ENCODE measurements around the gene SIRT3. TPM values are rescaled to one million over a fixed set of nuclear protein-coding genes. Genes with fewer than 3 reads are reported as not detected.
A peak's percentile ranks its signal among the peaks of the same experiment; 100 is the strongest.
"Not testable (repeated sequence)": the region's sequence is repeated elsewhere in the genome, so short reads cannot be mapped to it uniquely, and the experiment has no call there.

SIRT3 gene
- total RNA-seq, 1 donor from 2014 or later = 22.4 TPM

DNA sequence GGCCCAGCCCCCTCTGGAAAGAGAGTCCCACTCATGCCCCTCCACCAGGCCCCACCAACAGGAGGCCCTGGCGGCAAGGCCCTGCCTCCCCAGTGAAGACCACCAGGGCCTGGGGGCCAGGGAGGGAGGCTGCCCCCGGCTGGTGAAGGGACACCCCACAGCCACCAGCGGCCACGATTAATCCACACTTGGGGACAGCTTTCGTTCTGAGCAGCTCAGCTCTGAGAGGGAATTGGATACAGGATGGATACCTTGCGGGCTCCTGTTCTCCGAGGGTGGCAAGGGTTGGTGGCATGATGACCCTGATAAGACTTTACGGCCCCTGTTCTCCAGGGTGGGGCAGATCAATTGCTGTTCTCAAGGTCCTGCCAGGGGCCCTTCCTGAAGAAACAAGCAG, 35.2 kb upstream of the SIRT3 start:
- Histone ChIP-seq H3K4me3 (no peak overlapping the region), H3F3A (ENCODE audit: low read depth) (no peaks in the 10 kb centered on the region), H3K4me2 (no peak overlapping the region), H2AFZ (replicated peaks) (no peak overlapping the region), H3K36me3 (no peaks in the 10 kb centered on the region), H3K27ac (no peak overlapping the region), H3K9ac (no peak overlapping the region), H3K79me2 (ENCODE audit: low read depth) (no peaks in the 10 kb centered on the region), H3K27me3 (peaks cover 3% of the 10 kb centered on the region), H4K20me1 (ENCODE audit: low read depth) (no peaks in the 10 kb centered on the region), H3K9me3 (ENCODE audit: low read depth) (no peaks in the 10 kb centered on the region), H3K4me1 (no peaks in the 10 kb centered on the region)
- peaks cover 3% of the 10 kb centered on the region for H3K4me1 Mint-ChIP-seq
- H3K27ac Mint-ChIP-seq = no peak overlapping the region
- H3K4me3 Mint-ChIP-seq = no peak overlapping the region
- peaks cover 3% of the 10 kb centered on the region for H3K27me3 Mint-ChIP-seq (ENCODE audit: insufficient read depth, low read depth)
- H3K36me3 Mint-ChIP-seq = peaks cover 1% of the 10 kb centered on the region
- no peak for DNase-seq (ENCODE audit: low spot score)
- no peak for TF ChIP-seq EZH2 (IDR thresholded peaks at IDR 0.05)
- no peak for TF ChIP-seq EZH2phosphoT487 (IDR thresholded peaks at IDR 0.05)
- no peak for TF ChIP-seq CTCF (IDR thresholded peaks at IDR 0.05)
- peaks cover 7% of the 10 kb centered on the region for H3K9me3 Mint-ChIP-seq

- H3K27me3 Mint-ChIP-seq (ENCODE audit: insufficient read depth, low read depth) = peaks cover 3% of the 10 kb centered on the region
- DNase-seq (ENCODE audit: low spot score) = no peak
- no peak overlapping the region for H3K4me3 ChIP-seq
Observed at GRCh38 chr11:270451-271318, 34.5 kb upstream of the SIRT3 start.

DNA sequence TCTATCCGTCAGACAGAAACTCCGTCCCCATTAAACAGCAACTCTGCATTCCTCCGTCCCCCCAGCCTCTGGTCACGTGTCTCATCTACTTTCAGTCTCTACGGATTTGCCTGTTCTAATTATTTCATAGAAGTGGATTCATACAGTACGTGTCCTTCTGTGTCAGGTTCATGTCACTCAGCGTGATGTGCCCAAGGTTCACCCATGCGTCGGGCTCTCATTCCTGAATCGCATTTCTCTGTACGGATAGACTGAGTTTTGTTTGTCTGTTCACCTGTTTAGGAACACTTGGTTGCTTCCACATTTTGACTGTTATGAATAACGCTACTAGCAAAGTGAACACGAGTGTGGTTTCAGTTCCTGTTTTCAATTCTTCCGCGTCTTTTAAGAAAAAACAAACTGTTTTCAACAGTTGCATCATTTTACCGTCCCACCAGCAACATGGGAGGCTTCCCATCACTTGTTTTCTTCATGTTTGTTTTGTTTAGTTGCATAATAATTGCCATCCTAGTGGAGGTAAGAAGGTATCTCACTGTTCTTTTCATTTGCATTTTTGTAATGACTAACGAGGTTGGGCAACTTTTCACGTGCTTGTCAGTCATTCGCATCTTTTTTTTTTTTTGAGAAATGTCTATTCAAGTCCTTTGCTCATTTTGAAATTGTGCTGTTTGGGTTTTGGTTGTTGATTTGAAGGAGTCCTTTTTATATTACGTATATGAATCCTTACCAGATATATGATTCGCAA, 33.2 kb upstream of the SIRT3 start:
- Histone ChIP-seq H3K4me1 (no peaks in the 10 kb centered on the region), H3K36me3 (no peaks in the 10 kb centered on the region), H3K9ac (no peak overlapping the region), H3K79me2 (ENCODE audit: low read depth) (no peaks in the 10 kb centered on the region), H3F3A (ENCODE audit: low read depth) (no peaks in the 10 kb centered on the region), H3K4me2 (no peak overlapping the region), H3K27ac (no peak overlapping the region), H3K9me3 (ENCODE audit: low read depth) (no peaks in the 10 kb centered on the region), H2AFZ (replicated peaks) (peak overlapping the region; percentile 36), H3K27me3 (peaks cover 3% of the 10 kb centered on the region), H4K20me1 (ENCODE audit: low read depth) (no peaks in the 10 kb centered on the region), H3K4me3 (no peak overlapping the region)
- Mint-ChIP-seq H3K9me3 (peaks cover 7% of the 10 kb centered on the region), H3K36me3 (peaks cover 1% of the 10 kb centered on the region), H3K27me3 (ENCODE audit: insufficient read depth, low read depth) (peaks cover 3% of the 10 kb centered on the region), H3K4me3 (no peak overlapping the region), H3K4me1 (peaks cover 3% of the 10 kb centered on the region), H3K27ac (no peak overlapping the region)
- no peak for DNase-seq (ENCODE audit: low spot score)
- no peak for TF ChIP-seq EZH2 (IDR thresholded peaks at IDR 0.05)
- TF ChIP-seq EZH2phosphoT487 (IDR thresholded peaks at IDR 0.05) = no peak
- no peak for TF ChIP-seq CTCF (IDR thresholded peaks at IDR 0.05)

More at GRCh38 chr11:270451-271318, 34.5 kb upstream of the SIRT3 start:
- Histone ChIP-seq H3K27me3 (peaks cover 3% of the 10 kb centered on the region), H3K9me3 (ENCODE audit: low read depth) (no peaks in the 10 kb centered on the region), H3K79me2 (ENCODE audit: low read depth) (no peaks in the 10 kb centered on the region), H3K27ac (no peak overlapping the region), H3K4me2 (no peak overlapping the region), H3F3A (ENCODE audit: low read depth) (no peaks in the 10 kb centered on the region), H3K36me3 (no peaks in the 10 kb centered on the region), H2AFZ (replicated peaks) (no peak overlapping the region), H3K4me1 (no peaks in the 10 kb centered on the region), H3K9ac (no peak overlapping the region), H4K20me1 (ENCODE audit: low read depth) (no peaks in the 10 kb centered on the region)
- peaks cover 1% of the 10 kb centered on the region for H3K36me3 Mint-ChIP-seq
- peak overlapping the region; percentile 42 for H3K27ac Mint-ChIP-seq
- peak overlapping the region; percentile 27 for H3K4me3 Mint-ChIP-seq
- peaks cover 3% of the 10 kb centered on the region for H3K4me1 Mint-ChIP-seq
- peaks cover 7% of the 10 kb centered on the region for H3K9me3 Mint-ChIP-seq
- TF ChIP-seq EZH2 (IDR thresholded peaks at IDR 0.05) = no peak
- no peak for TF ChIP-seq EZH2phosphoT487 (IDR thresholded peaks at IDR 0.05)
- TF ChIP-seq CTCF (IDR thresholded peaks at IDR 0.05) = no peak

GRCh38 chr11:268716-269145, 32.6 kb upstream of the SIRT3 start:
- not testable (repeated sequence) for H3K9me3 Mint-ChIP-seq; H3K27ac ChIP-seq; H3K36me3 ChIP-seq; H3K4me1 Mint-ChIP-seq; H3K4me3 ChIP-seq; H3K27me3 Mint-ChIP-seq (ENCODE audit: insufficient read depth, low read depth); H4K20me1 ChIP-seq (ENCODE audit: low read depth); H3K4me3 Mint-ChIP-seq; H3K4me2 ChIP-seq; H3K9ac ChIP-seq; H3K9me3 ChIP-seq (ENCODE audit: low read depth); H3K79me2 ChIP-seq (ENCODE audit: low read depth); H3K4me1 ChIP-seq; H3K36me3 Mint-ChIP-seq; H3K27ac Mint-ChIP-seq; H3F3A ChIP-seq (ENCODE audit: low read depth); H3K27me3 ChIP-seq
- peak; percentile 23 for DNase-seq (ENCODE audit: low spot score)
- peak overlapping the region; percentile 36 for H2AFZ ChIP-seq (replicated peaks)

Measured in neural progenitor cell (in vitro differentiated cells).